Loucy (cell line): ENCODE measurements around the gene ISLR.
A peak's percentile ranks its signal among the peaks of the same experiment; 100 is the strongest.

Experiments
- H2AFZ ChIP-seq: fragments of 200-600 bp; sonication (generic); 2 replicates; pipeline ENCODE4 v1.6.0; 2016; ENCODE audit warnings: antibody characterized with exemption, mild to moderate bottlenecking, low read length, moderate library complexity
- H3F3A ChIP-seq: fragments of 200-600 bp; 2 replicates; pipeline ENCODE4 v1.6.0; 2016; ENCODE audit warnings: antibody characterized with exemption, low read depth, mild to moderate bottlenecking
- H3K27me3 ChIP-seq: fragments of 200-600 bp; sonication (generic); 2 replicates; pipeline ENCODE4 v1.6.1; 2014; ENCODE audit warnings: low read length, mild to moderate bottlenecking; ENCODE audit not compliant: insufficient read depth, poor library complexity, severe bottlenecking
- H3K36me3 ChIP-seq: fragments of 200-600 bp; sonication (generic); 2 replicates; pipeline ENCODE4 v1.6.1; 2016; ENCODE audit warnings: low read length; ENCODE audit not compliant: insufficient read depth
- H3K4me1 ChIP-seq: fragments of 200-600 bp; sonication (generic); 2 replicates; pipeline ENCODE4 v1.5.1; 2014; ENCODE audit warnings: low read length, mild to moderate bottlenecking; ENCODE audit not compliant: insufficient read depth, poor library complexity, severe bottlenecking
- H3K4me2 ChIP-seq: fragments of 200-600 bp; sonication (generic); 2 replicates; pipeline ENCODE4 v1.6.0; 2014; ENCODE audit warnings: antibody characterized with exemption, low read length, low read depth, mild to moderate bottlenecking; ENCODE audit not compliant: poor library complexity, severe bottlenecking
- H3K4me3 ChIP-seq: fragments of 200-600 bp; sonication (generic); 2 replicates; pipeline ENCODE4 v1.5.1; 2014; ENCODE audit warnings: low read length, mild to moderate bottlenecking, mixed read lengths; ENCODE audit not compliant: poor library complexity, severe bottlenecking
- H3K79me2 ChIP-seq: fragments of 200-600 bp; sonication (generic); 2 replicates; pipeline ENCODE4 v1.6.1; 2014; ENCODE audit warnings: low read length; ENCODE audit not compliant: insufficient read depth
- H3K9ac ChIP-seq: fragments of 200-600 bp; sonication (generic); 2 replicates; pipeline ENCODE4 v1.6.0; 2014; ENCODE audit warnings: mild to moderate bottlenecking, low read depth, low read length, moderate library complexity; ENCODE audit not compliant: poor library complexity, severe bottlenecking
- H3K9me2 ChIP-seq: fragments of 200-600 bp; sonication (generic); replicated peaks from 2 replicates; pipeline ENCODE4 v1.6.1; 2016; ENCODE audit warnings: low read depth, low read length, mixed read lengths
- H3K9me3 ChIP-seq: fragments of 200-600 bp; sonication (generic); 2 replicates; pipeline ENCODE4 v1.6.1; 2014; ENCODE audit warnings: mild to moderate bottlenecking, antibody characterized with exemption, low read length, low read depth; ENCODE audit not compliant: insufficient read depth
- H4K20me1 ChIP-seq: fragments of 200-600 bp; sonication (generic); 2 replicates; pipeline ENCODE4 v1.6.0; 2014; ENCODE audit warnings: antibody characterized with exemption, low read length, mild to moderate bottlenecking; ENCODE audit not compliant: insufficient read depth, poor library complexity, severe bottlenecking
- EZH2phosphoT487 ChIP-seq: fragments of 200-600 bp; IDR thresholded peaks from 2 replicates; pipeline ENCODE4 v1.6.1; 2018; ENCODE audit warnings: antibody characterized with exemption, mild to moderate bottlenecking, moderate library complexity, borderline replicate concordance
- TF ChIP-seq, protein P1 (sequence below): fragments of 200-600 bp; sonication (generic); conservative IDR thresholded peaks from 2 replicates; pipeline ENCODE4 v1.5.1; 2014; ENCODE audit warnings: mild to moderate bottlenecking, antibody characterized with exemption, low read length

ISLR gene

GRCh38 chr15:74210729-74211128 is 37.2 kb downstream of the ISLR start:
- Histone ChIP-seq H2AFZ (no peak overlapping the region), H3K4me2 (peak overlapping the region; percentile 91), H3K9me3 (no peaks in the 10 kb centered on the region), H3K9ac (no peak overlapping the region), H3K36me3 (no peaks in the 10 kb centered on the region), H4K20me1 (no peaks in the 10 kb centered on the region), H3K4me3 (no peak overlapping the region), H3F3A (no peaks in the 10 kb centered on the region), H3K79me2 (peaks cover 55% of the 10 kb centered on the region), H3K27me3 (no peaks in the 10 kb centered on the region), H3K9me2 (no peaks in the 10 kb centered on the region), H3K4me1 (peaks cover 79% of the 10 kb centered on the region)
- TF ChIP-seq, protein P1, sequence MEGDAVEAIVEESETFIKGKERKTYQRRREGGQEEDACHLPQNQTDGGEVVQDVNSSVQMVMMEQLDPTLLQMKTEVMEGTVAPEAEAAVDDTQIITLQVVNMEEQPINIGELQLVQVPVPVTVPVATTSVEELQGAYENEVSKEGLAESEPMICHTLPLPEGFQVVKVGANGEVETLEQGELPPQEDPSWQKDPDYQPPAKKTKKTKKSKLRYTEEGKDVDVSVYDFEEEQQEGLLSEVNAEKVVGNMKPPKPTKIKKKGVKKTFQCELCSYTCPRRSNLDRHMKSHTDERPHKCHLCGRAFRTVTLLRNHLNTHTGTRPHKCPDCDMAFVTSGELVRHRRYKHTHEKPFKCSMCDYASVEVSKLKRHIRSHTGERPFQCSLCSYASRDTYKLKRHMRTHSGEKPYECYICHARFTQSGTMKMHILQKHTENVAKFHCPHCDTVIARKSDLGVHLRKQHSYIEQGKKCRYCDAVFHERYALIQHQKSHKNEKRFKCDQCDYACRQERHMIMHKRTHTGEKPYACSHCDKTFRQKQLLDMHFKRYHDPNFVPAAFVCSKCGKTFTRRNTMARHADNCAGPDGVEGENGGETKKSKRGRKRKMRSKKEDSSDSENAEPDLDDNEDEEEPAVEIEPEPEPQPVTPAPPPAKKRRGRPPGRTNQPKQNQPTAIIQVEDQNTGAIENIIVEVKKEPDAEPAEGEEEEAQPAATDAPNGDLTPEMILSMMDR = no peak
- no peak for TF ChIP-seq EZH2phosphoT487

DNA sequence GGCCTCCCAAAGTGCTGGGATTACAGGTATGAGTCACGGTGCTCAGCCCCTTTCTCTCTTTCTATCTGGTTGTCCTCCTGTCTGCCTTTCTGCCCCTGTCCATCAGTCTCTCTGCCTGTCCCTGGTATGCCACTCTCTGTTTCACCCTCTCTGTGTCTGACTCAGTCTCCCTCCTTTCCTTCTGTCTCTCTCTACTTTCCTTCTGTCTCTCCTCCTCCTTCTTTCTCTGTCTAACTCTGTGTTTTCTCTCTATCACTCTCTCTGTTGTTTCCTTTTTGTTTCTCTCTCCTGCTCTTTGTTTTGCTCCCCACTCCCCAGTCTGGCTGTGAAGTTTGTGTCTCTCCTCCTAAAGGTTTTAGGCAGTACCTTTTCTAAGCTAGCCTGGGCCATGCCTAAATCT is 38.1 kb downstream of the ISLR start:
- peaks cover 70% of the 10 kb centered on the region for H3K4me1 ChIP-seq
- peak overlapping the region; percentile 38 for H3K9ac ChIP-seq
- peak overlapping the region; percentile 15 for H3K4me2 ChIP-seq

DNA sequence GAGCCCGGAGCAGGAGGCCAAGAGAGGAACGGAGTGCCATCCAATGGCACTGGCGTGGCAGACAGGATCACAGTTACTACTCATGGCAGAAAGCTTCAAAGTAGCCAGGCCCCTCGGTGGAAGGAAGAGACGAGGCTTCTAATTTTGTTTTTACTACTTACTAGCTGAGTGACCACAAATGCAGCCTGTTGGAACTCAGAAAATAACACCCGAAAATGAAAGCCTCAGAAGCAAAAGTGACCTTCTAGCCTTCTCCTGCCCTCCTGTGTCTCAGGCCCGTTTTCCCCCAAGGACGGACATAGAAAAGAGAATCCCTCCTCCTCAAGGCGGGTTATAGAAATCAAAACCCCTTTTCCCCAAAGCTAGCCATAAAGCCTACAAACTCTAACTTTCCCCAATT is 39.0 kb downstream of the ISLR start:
- Histone ChIP-seq H3K9me2 (no peaks in the 10 kb centered on the region), H3K9me3 (no peaks in the 10 kb centered on the region), H3F3A (no peaks in the 10 kb centered on the region), H3K4me2 (peak overlapping the region; percentile 15), H3K27me3 (no peaks in the 10 kb centered on the region), H3K4me3 (no peak overlapping the region), H4K20me1 (no peaks in the 10 kb centered on the region), H3K9ac (peak overlapping the region; percentile 38), H2AFZ (no peak overlapping the region), H3K36me3 (no peaks in the 10 kb centered on the region), H3K4me1 (peaks cover 61% of the 10 kb centered on the region), H3K79me2 (peaks cover 37% of the 10 kb centered on the region)
- TF ChIP-seq, protein P1 = no peak
- no peak for TF ChIP-seq EZH2phosphoT487

More for the DNA sequence above, 38.1 kb downstream of the ISLR start:
- TF ChIP-seq EZH2phosphoT487 = no peak
- TF ChIP-seq, protein P1 = no peak
- no peaks in the 10 kb centered on the region for H3K9me2 ChIP-seq
- no peaks in the 10 kb centered on the region for H3F3A ChIP-seq
- H2AFZ ChIP-seq = no peak overlapping the region
- H3K27me3 ChIP-seq = no peaks in the 10 kb centered on the region
- H3K4me3 ChIP-seq = no peak overlapping the region
- H3K79me2 ChIP-seq = peaks cover 46% of the 10 kb centered on the region
- no peaks in the 10 kb centered on the region for H4K20me1 ChIP-seq
- no peaks in the 10 kb centered on the region for H3K9me3 ChIP-seq
- no peaks in the 10 kb centered on the region for H3K36me3 ChIP-seq
